HG02938 (cell line): ENCODE data around the gene UNC50.
"Not testable (repeated sequence)": the region's sequence is repeated elsewhere in the genome, so short reads cannot be mapped to it uniquely, and the experiment has no call there.

Experiments used
- ATAC-seq: cut with Tn5 transposase; IDR thresholded peaks from one replicate; pipeline ENCODE4 v1.9.1; 2021; ENCODE audit warnings: mild to moderate bottlenecking, moderate library complexity; ENCODE audit not compliant: unreplicated experiment

UNC50 gene

DNA sequence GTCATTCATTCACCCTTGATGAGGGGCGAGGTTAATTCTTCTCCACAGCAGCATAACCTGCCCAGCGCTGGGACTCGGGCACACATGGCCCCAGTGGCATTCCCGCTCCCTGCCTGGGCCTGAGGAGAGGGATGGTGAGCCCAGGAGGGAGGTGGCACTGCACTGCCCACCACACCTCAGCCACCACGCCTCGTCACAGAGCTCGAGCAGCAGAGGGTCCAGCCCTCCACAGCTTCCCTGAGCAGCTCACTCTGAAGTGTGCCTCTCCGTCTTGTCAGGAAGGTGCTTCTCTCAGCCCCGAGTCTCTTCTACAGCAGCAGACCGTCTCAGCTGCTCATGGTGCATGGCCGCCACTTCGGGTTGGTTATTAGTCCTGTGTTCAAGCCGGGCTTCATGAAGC lies 35.0 kb upstream of the UNC50 start:
- no peak for ATAC-seq

- no peak for ATAC-seq
Measured at GRCh38 chr2:98576666-98577312, 31.6 kb upstream of the UNC50 start.

DNA sequence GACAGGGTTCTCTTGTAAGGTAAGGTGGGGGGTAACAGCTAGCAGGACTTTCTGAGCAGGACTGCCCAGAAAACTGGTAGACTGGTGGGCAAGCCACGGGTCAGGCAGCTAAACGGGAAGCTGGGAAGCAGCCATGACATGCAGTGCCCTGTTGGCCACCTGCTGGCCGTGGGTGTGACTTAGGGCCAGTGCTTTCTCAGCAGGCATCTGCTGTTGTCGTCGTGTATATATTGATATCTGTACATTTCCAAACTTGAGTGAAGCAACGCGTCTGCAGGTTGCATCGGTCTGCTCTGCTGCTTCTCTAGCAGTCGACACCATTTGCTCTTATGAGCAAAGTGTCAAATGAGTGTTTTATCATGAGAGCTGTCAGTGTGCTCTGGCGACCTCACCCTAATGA lies 31.1 kb upstream of the UNC50 start:
- no peak for ATAC-seq

- no peak for ATAC-seq
Measured at GRCh38 chr2:98578231-98578630, 30.2 kb upstream of the UNC50 start.

GRCh38 chr2:98579926-98580325 lies 28.5 kb upstream of the UNC50 start:
- no peak for ATAC-seq

DNA sequence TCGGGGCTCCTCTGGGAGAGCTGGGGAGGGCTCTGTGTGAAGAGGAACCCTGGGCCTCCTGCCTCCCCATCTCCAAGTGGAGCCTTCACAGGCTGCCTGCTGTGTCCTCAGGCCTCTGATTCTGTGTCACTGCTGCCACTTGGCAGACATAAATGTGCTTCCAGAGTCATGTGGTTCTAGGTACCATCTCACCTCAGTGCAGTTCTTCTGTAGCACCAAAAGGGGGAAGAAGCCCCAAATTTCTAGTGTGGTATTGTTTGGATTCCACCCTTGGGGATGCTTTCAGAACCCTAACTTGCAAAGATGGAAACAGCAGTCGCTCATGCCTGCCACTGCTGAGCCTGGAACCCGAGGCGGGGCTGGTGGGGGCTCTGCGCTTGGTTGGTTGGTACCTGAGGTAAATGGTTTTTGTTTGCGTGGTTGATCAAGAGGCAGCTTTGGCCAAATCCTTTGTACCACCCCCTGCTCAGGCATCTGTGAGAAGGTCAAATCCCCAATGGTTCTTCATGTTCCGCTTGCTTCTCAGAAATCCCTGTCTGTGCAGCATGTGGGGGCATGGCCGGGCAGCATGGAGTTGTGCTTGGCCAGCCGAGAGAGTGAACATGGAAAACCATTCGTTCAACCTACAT lies 27.6 kb upstream of the UNC50 start:
- no peak for ATAC-seq

DNA sequence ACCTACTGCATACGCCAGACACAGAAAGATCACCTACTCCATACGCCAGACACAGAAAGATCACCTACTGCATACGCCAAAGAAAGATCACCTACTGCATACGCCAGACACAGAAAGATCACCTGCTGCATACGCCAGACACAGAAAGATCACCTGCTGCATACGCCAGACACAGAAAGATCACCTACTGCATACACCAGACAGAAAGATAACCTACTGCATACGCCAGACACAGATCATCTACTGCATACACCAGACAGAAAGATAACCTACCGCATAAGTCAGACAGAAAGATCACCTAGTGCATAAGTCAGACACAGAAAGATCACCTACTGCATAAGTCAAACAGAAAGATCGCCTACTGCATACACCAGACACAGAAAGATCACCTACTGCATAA lies 25.9 kb upstream of the UNC50 start:
- ATAC-seq, result no peak

GRCh38 chr2:98583276-98583675 lies 25.1 kb upstream of the UNC50 start:
- no peak for ATAC-seq

- no peak for ATAC-seq
Measured at GRCh38 chr2:98583816-98584618, 24.4 kb upstream of the UNC50 start.

DNA sequence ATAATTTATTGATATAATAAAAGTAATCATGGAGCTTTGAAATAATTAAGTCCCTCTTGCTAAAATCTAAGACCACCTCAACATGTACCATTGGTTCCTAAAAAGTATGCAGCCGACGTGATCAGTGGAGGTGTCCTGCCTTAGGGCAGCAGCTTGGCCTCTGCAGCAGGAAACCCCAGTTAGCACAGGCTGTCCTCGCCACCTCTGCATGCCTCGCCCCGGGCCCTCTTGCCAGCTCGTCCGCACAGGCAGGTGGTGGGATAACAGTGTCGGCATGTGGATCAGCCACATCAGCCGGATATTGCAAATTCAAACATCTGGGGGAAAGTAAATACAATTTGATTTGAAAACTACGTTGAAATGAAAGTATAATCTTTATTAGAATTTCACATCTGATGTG lies 23.0 kb upstream of the UNC50 start:
- no peak for ATAC-seq

DNA sequence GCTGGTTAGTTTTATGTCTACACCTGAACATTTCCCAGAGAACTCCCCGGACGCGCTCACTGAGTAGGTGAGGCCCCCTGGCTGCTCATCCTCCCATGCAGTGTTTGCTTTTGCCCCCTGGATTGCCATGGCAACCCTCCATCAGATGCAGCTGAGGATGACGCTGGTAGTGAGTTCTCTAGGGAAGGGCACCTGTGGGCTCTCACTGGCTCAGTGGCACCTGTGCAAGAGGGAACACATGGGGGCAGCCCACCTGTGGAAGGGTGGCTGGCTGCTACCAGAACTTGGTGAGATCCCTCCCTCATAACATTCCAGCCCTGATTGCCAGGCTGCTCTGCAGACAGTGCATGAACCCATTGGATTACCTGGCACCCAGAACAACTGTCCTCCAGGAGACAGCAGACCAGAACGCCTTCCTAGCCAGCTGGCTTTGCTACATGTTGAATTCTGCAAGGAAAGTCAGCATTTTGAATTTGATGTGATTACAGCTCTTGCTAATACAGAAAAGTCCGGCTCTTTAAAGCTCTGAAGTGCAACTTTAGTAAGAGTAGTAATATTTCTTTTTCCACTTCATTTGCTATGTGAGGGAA lies 21.7 kb upstream of the UNC50 start:
- ATAC-seq, result no peak

DNA sequence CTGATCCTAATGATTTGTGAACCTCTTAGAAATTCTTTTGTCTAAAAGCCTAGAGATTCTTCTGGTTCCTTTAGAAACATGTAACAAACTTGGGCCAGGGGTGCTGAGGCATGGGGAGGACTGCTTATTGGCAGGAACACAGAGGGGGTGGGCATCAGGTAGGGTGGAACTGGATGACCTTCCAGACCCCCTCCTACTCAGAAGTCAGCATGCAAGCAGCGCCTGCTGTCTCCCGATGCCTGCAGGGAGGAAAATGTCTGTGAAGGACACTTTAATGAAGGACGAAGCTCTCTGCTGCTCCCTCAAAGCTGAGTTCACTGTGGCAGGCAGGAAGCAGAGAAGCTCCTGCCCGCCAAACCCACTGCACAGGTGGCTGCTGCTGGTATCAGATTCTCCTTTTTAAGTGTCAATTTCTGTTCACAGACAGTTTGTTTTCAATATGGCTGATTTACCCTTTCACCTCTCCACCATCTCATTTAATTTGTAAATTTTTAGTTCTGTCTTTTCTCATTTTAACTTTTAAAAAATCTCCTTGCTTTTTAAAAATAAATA lies 19.4 kb upstream of the UNC50 start:
- ATAC-seq, result no peak

- ATAC-seq, result no peak
Measured at GRCh38 chr2:98589489-98589888, 18.9 kb upstream of the UNC50 start.

- no peak for ATAC-seq
Measured at GRCh38 chr2:98592565-98592964, 15.8 kb upstream of the UNC50 start.

GRCh38 chr2:98594665-98595064 lies 13.7 kb upstream of the UNC50 start:
- not testable (repeated sequence) for ATAC-seq

DNA sequence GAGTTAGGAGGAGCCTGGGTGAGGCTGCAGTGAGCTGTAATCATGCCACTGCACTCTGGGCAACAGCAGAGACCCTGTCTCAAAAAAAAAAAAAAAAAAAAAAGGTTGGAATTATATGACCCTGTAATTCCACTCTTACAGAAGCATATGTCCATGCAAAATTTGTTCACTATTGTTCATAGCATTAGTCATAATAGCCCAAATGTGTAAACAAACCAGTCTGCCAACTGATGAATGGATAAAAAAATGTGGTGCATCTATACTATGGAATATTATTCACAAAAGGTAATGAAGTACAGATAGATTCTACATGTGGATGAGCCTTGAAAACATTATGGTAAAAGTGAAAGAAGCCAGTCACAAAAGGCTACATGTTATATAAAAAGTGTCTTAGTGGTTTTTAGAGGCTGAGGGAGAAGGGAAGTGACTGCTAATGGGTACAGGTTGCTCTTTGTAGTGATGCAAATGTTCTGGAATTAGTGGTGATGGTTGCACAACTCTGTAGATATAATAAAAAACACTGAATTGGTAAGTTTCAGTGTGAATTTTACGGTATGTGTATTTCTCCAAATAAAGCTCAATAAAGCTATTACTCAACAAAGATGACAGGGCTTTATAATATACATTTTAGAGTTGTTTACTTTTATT lies 9.5 kb upstream of the UNC50 start:
- ATAC-seq, result no peak

DNA sequence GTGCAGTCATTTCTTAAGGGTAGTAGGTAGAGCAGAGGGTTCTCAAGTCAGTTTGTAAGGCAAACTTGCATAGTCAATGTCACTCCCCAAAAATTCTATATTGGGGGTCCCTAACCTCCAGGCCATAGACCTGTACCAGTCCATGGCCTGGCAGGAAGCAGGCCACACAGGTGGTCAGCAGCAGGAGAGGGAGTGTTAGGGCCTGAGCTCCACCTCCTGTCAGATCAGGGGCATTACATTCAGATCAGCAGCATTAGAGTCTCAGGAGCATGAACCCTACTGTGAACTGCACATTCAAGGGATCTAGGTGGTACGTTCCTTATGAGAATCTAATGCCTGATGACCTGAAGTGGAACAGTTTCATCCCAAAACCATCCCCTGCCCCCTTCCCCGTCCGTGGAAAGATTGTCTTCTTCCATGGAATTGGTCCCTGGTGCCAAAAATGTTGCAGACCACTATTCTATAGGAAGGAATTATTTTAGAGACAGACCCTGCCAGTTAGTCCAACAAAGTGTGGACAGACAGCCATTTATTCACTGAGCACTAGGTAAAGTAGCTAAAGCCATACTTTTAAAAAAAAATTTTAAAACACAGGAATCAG lies 6.8 kb upstream of the UNC50 start:
- no peak for ATAC-seq

DNA sequence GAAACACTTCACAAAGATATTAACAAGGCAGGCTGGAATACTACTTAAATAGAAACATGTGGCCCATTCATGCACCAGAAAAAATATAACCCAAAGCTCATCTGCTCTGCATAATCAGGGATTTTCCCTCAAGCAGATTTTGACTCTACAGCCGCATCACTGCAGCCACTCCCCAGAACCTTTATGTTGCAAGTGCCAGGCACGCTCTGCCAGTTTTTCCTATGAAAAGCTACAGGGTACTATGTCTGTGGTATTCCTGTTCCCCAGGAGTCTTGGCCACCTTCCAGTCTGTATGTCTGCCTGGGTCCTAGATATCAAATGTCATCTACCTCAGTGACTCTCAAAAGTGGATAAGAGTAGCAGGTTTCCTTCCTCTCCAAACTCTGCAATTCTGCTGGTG lies 3.8 kb upstream of the UNC50 start:
- no peak for ATAC-seq

DNA sequence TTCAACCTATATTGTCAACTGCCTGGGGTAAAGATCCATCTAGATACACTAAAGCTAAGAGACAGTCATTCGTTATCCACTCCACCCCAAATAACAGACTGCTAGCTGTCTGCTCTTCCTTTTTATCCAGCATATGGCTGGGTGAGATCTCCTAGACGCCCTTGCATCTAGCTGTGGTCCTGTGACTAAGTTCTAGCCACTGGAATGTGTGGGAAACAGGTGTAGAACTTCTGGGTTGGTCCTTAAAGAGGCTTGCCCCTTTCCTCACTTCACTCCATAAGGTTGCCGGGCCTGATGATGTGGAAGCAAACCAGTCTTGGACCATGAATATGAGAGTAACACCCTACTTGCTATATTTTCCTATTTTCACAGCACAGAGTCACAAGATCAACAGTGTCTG lies 3.3 kb upstream of the UNC50 start:
- ATAC-seq, result no peak

- ATAC-seq, result no peak
Measured at GRCh38 chr2:98606431-98606830, 2.0 kb upstream of the UNC50 start.

- ATAC-seq, result no peak
Measured at GRCh38 chr2:98607104-98607503, 1.3 kb upstream of the UNC50 start.
